Stimulated activated CD8-positive, alpha-beta memory T cell treated with anti-CD3 and anti-CD28 coated beads, Interleukin-2, amount 100 ng/mL, for 1 hour (primary cell): ENCODE data around the gene CIAO3.

Experiments used
- DNase-seq, 2 donors: peaks; one replicate each; pipeline ENCODE4 v3.0.0-alpha.2; 2020; ENCODE audit warnings: low read depth in 2 of 2

The CIAO3 gene

DNA sequence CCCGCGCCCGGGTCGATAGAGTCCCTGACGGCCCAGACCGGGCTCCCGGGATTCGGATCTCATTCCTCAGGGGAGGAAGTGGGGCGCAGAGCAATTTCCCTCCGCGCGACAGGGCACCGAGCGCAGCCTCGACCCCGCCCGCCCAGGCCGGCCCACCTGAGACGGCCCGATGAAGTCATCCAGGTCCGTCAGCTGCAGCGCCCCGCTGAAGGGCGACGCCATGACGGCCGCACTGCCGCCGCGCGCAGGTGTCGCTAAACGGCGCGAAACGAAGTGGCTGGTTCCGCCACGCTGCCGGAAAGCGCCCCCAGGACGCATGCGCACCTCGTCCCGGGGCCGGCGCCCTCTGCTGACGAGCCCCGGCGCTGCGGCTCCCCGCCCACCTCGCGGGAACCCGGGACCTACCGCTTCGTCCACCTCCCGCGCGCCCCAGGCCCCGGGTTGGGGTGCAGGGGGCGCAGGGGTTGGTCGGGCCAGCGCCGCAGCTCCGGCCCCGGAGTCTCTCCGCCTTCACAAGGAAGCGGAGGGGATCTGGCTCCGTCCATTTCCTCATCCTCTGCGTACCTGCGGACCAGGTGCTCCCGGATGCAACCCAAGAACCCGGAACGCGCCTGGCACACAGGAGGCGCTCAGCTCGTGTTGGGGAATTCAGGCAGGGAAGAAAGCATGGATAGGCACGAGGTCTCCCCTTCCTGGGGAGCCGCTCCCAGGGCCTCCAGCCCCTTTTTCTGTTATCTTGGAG, at the start of gene CIAO3:
CIAO3 (minus strand) TSS at position 234 of the 742 bp plus-strand sequence; CDS start at position 222, 12 bp downstream.
- peak; percentile 87 to 88 for DNase-seq

GRCh38 chr16:790086-790485, 49.3 kb upstream of the CIAO3 start:
- no peak for DNase-seq

DNA sequence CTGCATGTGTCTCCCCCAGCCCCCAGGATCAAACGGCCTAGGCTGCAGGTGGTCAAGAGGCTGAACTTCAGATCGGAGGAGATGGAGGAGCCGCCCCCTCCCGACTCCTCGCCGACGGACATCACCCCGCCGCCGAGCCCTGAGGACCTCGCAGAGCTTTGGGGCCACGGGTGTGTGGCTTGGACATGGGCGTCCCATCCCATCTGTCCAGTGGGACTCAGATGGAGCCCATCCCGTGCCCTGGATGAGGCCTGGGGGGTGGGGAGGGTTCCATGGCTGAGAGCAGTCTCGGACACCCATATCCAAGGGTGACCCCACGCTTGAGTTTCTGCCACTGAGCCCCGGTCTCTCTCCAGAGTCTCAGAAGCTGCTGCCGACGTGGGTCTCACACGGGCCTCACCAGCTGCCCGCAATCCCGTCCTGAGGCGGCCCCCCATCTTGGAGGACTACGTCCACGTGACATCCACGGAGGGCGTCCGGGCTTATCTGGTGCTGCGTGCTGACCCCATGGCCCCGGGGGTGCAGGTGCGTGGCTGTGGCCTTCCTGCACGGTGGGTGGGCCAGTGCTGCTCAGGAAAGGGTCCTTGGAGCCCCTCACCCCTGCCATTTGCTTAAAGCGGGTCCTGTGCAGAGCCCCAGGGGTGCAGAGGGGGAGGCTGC, 48.5 kb upstream of the CIAO3 start:
- DNase-seq = no peak

GRCh38 chr16:788399-789126, 47.8 kb upstream of the CIAO3 start, which contains the start of gene CHTF18:
Gene CHTF18 (plus strand): TSS chr16:788620. CDS start chr16:788685, 65 bp downstream.
- peak; percentile 87 to 94 for DNase-seq

DNA sequence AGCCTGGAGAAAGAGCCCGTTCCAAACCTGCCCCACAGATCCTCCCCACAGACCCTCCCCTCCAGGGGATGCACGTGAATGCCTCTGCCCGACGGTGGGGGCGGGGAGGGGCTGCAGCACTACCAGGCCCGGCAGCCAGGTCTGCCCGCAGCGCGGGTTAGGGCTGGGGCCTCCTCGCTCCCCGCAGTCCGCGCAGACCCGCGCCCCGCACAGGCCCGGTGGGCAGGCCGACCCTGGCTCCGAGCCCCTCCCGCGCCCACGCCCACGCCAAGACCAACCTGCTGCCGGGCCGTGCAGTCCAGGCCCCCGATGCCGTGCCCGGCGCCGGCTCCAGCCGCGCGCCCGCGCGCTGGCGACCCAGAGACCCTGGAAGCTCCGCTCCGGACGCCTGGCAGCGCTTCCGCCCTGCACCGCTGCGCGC, 47.2 kb upstream of the CIAO3 start, which contains the start of gene RPUSD1:
RPUSD1 (minus strand) TSS at position 404 of the 421 bp plus-strand sequence. CDS start 644 bp downstream, outside the sequence.
- DNase-seq = no peak

DNA sequence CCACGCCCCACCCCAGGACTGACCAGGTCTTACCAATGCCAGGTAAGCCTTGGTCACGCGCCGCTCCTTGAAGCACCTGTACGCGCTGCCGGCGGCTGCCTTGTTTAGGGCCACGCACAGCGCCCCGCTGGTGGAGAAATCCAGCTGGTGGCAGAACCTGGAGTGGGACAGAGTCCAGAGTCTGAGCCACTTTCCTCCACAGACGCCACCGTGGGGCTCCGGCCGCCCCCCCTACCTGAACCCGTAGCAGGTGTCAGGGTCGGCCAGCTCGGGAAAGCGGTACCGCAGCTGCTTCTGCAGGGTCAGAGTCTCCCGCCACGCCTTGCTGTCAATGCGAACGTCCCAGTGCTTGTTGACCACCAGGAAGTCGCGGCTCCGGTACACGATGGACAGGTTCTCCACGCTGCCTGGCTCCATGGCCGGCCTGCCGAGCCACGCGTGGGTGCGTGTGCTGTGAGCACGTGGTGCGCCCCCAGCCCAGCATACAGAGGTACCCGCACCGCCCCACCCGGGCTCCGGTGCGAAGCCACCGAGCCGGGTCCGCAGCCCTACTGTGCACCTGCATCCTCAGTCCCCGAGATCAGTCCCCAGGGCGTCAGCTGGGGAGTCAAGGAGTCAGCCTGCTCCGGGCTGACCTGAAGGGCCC, 46.6 kb upstream of the CIAO3 start:
- no peak for DNase-seq

DNA sequence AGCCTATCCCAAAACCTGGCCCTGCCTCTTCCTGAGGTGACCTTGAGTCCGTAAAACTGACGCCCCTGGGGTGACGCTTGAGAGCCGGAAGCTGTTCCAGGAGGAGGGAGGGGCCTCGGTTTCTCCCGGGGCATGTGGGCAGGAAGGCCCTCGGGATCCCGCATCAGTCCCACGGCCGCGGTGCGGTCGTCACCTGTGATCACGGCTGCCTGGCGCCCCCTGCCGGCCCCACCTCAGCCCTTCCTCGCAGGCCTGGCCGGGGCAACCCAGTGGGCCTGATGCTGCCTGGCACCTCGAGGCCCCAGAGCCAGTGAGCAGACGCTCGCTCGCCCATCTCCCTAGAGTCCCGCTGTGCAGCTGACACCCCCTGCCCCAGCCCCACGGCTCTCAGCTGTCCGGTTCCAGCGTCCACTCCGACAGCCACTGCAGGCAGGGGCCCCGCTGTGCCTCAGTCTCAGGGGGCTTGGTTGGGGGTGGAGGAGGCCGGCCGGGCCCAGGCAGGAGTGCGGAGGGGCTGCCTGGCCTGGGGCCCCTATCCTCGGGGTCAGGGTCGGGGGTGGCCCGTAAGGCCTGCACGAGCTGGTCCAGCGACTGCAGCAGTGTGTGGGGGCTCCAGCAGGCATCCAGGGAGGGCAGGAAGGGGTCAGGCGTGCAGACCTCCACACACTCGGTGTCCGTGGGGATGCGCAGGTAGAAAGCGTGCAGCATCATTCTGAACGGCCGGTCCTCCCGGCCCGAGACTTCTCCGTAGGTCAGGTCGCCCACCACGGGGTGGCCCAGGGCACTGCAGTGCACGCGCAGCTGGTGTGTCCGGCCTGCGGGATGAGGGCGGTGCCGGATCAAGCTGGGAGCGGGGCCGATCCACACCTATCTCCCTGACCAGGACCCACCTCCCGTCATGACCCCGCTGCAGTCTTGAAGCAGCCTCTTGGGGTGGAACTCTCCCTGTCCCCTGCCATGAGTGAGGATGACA, 45.1 kb upstream of the CIAO3 start:
- DNase-seq = peak; percentile 35 to 62

- DNase-seq = no peak
Measured at GRCh38 chr16:784431-784830, 43.6 kb upstream of the CIAO3 start.

DNA sequence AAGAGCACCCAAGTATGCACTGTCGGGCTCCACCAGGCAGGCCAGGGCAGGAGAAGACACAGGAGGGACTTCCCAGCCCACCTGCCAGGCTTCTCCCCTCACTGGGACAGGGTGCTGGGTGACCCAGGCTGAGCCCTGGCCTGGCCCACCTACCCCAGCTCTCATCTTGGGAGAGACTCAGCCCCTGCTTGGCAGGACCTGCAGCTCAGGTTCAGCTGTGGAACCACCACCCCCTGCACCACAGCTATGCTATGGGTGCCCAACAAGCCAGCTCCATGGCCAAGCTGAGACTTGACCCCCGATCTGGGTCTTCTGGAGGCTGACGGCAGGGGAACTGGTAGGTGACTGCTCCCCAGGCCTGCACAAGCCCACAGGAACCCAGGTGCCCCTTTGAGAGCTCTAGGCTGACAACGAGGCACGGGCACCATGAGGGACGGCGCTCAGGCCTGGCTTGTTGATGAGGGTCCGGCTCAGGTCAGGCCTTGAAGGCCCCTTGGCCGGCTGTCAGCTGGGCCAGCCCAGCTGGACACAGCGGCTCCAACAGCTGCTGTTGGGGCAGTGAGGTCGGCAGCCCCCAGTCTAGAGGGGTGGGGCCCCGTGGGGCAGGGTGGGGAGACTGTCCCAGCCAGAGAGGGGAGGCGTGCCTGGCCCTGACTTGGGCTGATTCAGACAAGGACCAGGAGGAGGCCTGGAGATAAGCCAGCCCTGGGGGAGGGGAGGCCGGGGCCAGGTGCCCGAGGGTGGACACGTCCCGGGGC, 42.8 kb upstream of the CIAO3 start:
- DNase-seq = no peak

- no peak for DNase-seq
Measured at GRCh38 chr16:782766-783403, 42.1 kb upstream of the CIAO3 start.

GRCh38 chr16:782258-782657, 41.5 kb upstream of the CIAO3 start:
- DNase-seq = no peak

DNA sequence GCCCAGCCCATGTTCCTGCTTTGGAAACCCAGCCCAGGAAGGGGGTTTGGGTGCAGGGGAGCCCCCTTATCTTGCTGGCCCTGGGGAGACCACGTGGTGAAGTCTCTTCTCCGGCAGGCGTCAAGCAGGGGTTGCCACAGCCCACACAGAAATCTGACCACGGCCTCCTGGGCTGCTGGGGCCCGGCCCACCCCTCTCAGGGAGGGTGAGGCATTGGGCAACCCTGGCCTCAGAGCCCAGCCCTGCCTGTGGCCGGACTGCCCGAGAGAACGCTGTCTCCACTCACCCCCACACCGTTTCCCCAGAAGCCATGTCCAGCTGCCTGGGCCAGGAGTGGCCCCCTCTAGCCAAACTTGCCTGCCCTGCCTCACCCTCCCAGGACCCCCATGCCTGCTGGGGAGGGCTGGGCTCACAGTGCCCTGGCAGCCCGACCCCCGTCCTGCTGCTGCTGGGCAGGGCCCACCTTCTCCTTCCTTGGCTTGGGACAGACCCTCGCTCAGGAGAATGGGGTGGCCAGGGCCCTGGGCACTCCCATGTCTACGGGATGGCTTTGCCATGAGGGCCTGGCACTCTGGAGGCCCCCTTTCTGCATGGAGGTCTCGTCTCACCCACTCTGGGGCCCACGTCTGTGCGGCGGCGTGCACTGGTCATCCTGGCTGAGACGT, 40.7 kb upstream of the CIAO3 start:
- DNase-seq = no peak

- no peak for DNase-seq
Measured at GRCh38 chr16:780296-780695, 39.5 kb upstream of the CIAO3 start.

- no peak for DNase-seq
Measured at GRCh38 chr16:779561-779960, 38.8 kb upstream of the CIAO3 start.

DNA sequence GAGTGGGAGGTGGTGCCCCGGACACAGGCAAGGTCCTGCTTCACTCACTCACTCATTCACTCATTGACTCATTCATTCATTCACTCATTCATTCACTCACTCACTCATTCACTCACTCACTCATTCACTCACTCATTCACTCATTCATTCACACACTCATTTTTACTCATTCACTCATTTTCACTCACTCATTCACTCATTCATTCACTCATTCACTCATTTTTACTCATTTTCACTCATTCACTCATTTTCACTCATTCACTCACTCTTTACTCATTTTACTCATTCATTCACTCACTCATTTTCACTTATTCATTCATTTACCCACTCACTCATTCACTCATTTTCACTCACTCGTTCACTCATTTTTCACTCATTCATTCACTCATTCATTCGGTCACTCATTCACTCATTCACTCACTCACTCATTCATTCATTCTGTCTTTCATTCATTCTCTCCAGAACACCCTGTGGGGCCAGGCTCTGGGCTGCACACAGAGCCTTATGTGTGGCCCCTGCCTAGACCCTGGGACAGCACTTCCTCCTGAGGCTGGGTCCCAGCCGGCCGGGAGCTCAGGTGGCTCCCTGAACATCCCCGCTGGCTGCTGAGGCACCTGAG, 38.2 kb upstream of the CIAO3 start:
- no peak for DNase-seq

DNA sequence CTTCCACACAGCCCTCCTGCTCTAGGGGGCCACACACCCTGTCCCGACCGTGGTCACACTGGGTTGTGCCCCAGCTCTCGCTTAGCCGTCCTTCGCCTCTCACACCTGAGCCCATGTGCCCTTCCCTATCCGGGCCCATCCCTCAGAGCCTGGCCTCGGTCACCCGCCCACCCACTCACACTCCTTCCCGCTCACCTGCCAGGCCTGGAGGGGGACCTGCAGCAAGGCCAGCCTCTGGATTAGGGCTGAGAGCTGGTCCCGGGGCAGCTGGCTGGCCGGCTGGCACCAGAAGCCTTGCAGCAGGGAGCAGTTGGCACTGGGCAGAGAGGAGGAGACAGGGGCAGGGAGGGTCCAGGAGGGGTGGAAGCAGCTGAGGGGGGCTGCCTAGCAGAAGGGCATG, 37.6 kb upstream of the CIAO3 start:
- DNase-seq = no peak

- DNase-seq = no peak
Measured at GRCh38 chr16:777826-778225, 37.0 kb upstream of the CIAO3 start.

DNA sequence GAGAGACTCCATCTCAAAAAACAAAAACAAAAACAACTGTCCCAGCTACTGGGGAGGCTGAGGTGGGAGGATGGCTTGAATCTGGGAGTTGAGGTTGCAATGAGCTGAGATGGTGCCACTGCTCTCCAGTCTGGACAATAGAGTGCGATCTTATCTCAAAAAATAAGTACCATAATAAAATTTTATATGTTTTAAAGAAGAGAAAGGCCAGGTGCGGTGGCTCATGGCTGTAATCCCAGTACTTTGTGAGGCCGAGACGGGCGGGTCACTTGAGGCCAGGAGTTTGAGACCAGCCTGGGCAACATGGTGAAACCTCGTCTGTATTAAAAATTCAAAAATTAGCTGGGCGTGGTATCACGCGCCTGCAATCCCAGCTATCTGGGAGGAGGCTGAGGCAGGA, 36.0 kb upstream of the CIAO3 start:
- no peak for DNase-seq
